Skeletal muscle cell (primary cell): Measurements from ENCODE around the gene ADM2.
"Not testable (repeated sequence)": the region's sequence is repeated elsewhere in the genome, so short reads cannot be mapped to it uniquely, and the experiment has no call there.

Experiments used
- DNase-seq: peaks from one replicate; pipeline ENCODE4 v3.0.0-alpha.2; 2010; ENCODE audit warnings: low read depth
- H3K4me3 ChIP-seq: 2 replicates; pipeline ENCODE4 v1.5.1; 2011; ENCODE audit warnings: low read depth, mild to moderate bottlenecking, control low read depth, low read length, moderate library complexity

Gene ADM2

DNA sequence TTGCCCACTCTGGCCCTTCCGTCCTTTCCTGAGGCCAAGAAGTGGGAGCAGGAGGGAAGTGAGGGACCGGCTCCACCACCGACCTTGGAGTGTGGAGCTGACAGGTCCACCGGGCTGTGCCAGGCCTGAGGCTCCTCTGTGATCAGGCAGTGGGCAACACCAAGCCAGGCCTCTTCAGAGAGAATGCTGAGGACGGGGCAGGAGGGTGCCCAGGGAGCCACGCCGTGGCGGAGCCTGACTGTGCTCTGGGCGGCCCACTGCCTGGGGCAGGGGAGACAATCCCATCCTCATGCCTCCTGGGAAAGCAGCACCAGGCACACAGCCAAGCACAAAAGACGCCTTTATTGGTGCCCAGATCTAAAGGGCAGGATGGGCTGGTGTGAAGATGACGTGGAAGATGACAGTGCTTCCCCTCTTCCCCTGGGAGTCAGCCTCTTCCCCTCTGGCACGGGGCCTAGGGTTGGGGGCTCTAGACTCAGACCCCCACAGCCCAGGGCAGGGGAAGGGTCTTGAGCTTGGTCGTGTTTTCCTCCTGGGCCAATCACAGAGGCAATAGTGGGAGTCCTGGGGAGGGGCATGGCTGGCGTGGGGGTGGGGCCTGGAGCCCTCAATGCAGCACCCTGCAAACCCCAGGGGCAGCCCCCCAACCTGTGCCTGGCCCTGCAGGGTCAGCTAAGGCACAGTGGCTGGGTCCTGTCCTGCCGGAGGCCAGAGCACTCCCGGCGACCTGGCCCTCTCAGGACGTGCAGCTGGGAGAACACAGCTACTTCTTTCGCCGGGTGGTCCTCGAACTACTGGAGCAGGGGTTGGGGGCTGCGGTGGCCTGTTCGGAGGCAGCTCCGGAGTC, 21.5 kb downstream of the ADM2 start:
- DNase-seq = no peak
- no peak overlapping the region for H3K4me3 ChIP-seq

DNA sequence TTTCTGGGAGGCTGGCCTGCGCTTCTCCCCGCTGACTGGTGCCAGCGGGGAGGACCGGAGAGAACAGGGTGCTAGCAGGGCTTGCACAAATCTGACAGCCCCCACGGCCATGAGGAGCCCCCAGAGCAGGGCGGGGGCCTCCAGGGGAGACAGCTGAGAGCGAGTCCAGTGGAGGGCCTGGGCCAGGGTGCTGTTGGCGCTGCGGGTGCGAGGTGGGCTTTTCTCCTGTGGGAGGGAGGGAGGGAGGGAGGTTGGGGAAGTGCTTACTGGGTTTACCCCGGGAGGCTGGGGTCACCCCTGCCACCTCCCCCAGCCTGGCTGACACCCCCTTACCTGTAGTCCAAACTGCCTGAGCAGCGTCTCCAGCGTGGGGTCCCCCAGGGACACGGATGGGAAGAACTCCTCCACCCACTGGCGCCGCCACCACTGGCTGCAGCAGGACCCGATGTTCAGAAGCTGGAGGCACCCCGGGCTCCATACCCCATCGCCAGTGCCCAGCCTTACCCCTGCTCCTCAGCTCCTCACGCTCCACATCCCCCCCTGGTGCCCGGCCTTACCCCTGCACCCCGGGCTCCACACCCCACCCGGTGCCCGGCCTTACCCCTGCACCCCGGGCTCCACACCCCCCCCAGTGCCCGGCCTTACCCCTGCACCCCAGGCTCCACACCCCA, 22.3 kb downstream of the ADM2 start:
- DNase-seq = no peak
- no peak overlapping the region for H3K4me3 ChIP-seq

GRCh38 chr22:50504369-50505211, 23.2 kb downstream of the ADM2 start:
- DNase-seq = no peak
- no peak overlapping the region for H3K4me3 ChIP-seq

GRCh38 chr22:50505276-50505775, 24.0 kb downstream of the ADM2 start:
- H3K4me3 ChIP-seq = no peak overlapping the region
- DNase-seq = no peak

GRCh38 chr22:50505776-50506610, 24.6 kb downstream of the ADM2 start:
- no peak for DNase-seq
- H3K4me3 ChIP-seq = peak overlapping the region; percentile 72

DNA sequence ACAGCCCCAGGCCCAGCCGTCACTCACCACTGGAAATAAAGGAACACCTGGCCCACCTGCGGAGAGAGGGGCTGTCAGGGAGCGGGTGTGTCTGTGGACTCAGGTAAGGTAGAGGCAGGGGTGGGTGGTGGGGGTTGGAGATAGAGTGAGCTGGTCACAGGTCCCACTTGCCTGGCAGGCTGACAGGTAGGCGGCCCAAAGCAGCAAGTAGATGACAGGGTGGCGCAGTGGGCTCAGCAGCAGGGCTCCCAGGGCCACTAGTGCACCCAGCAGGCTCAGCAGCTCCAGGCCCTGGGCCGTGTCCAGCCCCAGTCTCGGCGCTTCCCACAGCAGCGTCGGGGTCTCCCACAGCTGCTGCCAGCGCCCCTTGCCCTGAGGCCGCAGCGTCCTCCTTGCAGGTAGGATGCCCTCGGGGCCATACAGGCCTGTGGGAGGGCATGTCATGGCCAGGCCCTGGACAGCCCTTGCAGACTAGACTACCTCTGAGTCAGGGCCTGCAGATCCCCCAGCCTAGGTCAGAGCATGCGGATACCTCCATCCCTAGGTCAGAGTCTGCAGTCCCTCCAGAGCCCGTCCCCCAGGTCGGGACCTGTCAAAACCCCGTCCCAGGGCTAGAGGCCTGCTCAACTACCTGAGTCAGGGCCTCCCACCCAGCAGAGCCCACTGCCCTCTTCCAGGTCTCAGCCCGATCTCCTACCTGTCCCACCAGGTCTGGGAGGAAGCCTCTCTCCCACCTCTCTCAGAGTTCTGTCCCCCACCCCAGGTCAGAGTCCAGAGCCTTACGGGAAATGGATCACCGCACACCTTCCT, 25.5 kb downstream of the ADM2 start:
- DNase-seq = no peak
- peak overlapping the region; percentile 72 for H3K4me3 ChIP-seq

DNA sequence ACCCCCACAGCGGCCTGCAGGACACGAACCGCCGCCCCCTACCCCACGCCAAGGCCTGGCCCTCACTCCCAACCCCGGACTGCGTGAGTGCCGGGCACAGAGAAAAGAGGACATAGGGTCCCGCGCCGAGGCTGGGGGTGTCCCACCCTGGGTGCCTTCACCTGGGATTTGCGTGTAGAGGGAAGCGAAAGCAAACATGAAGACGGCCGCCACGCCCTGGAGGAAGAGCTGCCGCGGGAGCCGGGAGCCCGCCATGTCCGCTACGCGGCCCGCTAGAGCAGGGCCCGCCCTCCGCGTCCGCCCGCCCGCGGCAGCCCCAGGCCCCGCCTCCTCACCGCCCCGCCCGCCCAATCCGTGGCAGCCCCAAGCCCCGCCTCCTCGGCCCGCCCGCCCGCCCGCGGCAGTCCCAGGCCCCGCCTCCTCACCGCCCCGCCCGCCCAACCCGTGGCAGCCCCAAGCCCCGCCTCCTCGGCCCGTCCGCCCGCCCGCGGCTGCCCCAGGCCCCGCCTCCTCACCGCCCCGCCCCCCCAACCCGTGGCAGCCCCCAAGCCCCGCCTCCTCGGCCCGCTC, 26.2 kb downstream of the ADM2 start, which contains the start of gene LMF2:
Gene LMF2 (minus strand): TSS at position 282 of the 570 bp plus-strand sequence. CDS start 27 bp downstream, at position 255.
- no peak for DNase-seq
- H3K4me3 ChIP-seq = peak within 1 kb of the TSS; percentile 74

DNA sequence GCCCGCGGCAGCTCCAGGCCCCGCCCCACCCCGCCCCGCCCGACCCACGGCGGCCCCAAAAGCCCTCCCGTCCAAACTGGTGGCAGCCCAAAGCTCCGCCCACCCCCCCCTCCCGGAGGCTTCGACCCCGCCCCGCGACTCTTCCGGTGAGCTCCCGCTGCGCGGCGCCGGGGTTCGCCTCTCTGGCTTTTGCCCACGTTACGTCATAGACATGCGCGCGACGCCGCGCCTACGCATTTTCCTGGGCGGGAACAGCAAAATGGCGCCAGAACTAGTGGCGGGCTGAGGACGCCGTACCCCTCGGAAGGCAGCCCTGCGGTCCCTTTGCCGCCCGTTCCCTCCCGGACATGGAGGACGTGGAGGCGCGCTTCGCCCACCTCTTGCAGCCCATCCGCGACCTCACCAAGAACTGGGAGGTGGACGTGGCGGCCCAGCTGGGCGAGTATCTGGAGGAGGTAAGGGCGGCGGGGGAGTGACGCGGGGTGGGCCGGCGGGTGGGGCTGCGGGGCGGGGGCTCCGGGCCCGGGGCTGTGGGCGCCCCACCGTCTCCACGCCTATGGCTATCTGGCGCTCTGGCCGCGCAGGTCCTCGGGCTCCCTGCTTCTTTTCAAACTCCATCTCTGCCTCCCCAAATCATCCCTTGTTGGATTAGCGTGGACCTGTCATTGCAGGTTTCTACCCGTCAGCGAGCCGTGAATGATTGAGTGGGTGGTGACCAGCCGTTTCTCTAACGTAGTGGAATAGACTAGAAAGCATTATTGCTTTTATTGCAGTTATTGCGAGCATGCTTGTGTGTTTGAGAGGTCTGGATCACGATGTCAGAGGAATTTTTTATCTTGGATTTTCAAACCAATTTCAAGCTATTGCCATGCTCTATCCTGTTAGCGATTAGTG, 26.9 kb downstream of the ADM2 start, which contains the start of gene NCAPH2:
Gene NCAPH2 (plus strand): TSS at position 234 of the 894 bp plus-strand sequence. CDS start 114 bp downstream, at position 348.
- peak; percentile 86 for DNase-seq
- peak within 1 kb of the TSS; percentile 74 for H3K4me3 ChIP-seq

GRCh38 chr22:50508897-50509296, 27.6 kb downstream of the ADM2 start:
- DNase-seq = no peak
- H3K4me3 ChIP-seq = peak overlapping the region; percentile 74

DNA sequence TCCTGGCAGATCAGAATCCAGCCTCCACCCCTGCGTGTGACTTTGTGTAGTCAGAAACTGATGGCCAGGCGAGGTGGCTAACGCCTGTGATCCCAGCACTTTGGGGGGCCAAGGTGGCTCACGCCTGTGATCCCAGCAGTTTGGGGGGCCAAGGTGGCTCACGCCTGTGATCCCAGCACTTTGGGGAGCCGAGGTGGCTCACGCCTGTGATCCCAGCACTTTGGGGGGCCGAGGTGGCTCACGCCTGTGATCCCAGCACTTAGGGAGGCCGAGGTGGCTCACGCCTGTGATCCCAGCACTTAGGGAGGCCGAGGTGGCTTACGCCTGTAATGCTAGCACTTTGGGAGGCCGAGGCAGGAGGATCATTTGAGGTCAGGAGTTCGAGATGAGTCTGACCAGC, 31.8 kb downstream of the ADM2 start:
- DNase-seq = no peak

GRCh38 chr22:50516068-50516467, 34.7 kb downstream of the ADM2 start:
- DNase-seq = no peak
- no peak overlapping the region for H3K4me3 ChIP-seq

More for the DNA sequence above, 31.8 kb downstream of the ADM2 start:
- H3K4me3 ChIP-seq = no peak overlapping the region

GRCh38 chr22:50516891-50517290, 35.5 kb downstream of the ADM2 start:
- no peak overlapping the region for H3K4me3 ChIP-seq
- no peak for DNase-seq

GRCh38 chr22:50517495-50518260, 36.3 kb downstream of the ADM2 start:
- no peak overlapping the region for H3K4me3 ChIP-seq
- DNase-seq = no peak

DNA sequence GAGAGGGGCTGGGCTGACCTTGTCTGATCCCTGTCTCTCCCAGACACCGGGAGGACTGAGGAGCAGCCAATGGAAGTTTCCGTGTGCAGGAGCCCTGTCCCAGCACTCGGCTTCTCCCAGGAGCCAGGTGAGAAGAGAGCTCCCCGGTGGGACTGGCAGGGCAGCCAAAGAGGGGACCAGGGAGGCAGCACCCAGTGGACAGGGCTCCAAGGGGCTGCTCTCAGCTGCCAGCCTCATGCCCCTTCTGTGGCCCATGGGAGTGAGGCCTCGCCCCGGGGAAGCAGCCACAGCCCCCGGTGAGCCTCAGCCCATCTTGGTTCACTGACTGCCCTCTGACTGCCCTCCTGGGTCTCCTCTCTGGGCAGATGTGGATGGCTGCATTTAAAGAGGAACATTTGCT, 37.3 kb downstream of the ADM2 start:
- no peak overlapping the region for H3K4me3 ChIP-seq
- DNase-seq = no peak

DNA sequence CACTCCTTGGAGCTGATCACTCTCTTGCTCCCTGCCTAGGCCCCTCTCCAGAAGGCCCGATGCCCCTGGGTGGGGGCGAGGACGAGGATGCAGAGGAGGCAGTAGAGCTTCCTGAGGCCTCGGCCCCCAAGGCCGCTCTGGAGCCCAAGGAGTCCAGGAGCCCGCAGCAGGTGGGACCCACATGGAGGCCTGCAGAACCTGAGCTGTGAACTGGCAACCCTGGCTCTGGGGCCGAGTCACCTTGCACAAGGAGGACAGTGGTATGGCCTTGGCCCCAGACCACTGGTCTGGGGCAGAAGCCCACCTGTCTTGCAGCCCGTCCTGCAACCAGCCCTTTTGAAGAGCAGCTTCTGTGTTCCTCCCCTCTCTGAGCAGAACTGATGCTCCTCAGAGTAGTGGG, 37.8 kb downstream of the ADM2 start:
- no peak for DNase-seq
- no peak overlapping the region for H3K4me3 ChIP-seq

DNA sequence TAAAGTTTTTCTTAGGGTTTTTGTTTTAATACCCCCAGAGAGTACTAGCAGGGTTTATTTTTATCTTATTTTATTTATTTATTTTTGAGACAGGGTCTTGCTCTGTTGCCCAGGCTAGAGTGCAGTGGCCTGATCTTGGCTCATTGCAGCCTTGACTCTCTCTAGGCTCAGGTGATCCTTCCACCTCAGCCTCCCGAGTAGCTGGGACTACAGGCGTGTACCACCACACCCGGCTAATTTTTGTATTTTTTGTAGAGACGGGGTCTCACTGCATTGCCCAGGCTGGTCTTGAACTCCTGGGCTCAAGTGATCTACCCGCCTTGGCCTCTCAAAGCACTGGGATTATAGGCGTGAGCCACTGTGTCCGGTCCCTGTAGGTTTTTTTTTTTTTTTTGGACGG, 38.8 kb downstream of the ADM2 start:
- DNase-seq, H3K4me3 ChIP-seq: not testable (repeated sequence)
